IPS-18a (cell line): ENCODE measurements around the gene HSD17B2.

Source experiments
- H3K27ac ChIP-seq: one replicate; pipeline ENCODE4 v1.5.1; 2013; ENCODE audit warnings: low read length
- H3K27me3 ChIP-seq: one replicate; pipeline ENCODE4 v1.6.1; 2013; ENCODE audit warnings: mild to moderate bottlenecking, low read length; ENCODE audit not compliant: control insufficient read depth, insufficient read depth
- H3K36me3 ChIP-seq: one replicate; pipeline ENCODE4 v1.6.1; 2013; ENCODE audit warnings: low read depth, low read length; ENCODE audit not compliant: control insufficient read depth
- H3K4me1 ChIP-seq: one replicate; pipeline ENCODE4 v1.6.1; 2013; ENCODE audit warnings: low read depth, low read length; ENCODE audit not compliant: control insufficient read depth
- H3K4me3 ChIP-seq: one replicate; pipeline ENCODE4 v1.5.1; 2013; ENCODE audit warnings: low read length
- H3K9ac ChIP-seq: one replicate; pipeline ENCODE4 v1.6.1; 2013; ENCODE audit warnings: mild to moderate bottlenecking, low read length, moderate library complexity
- H3K9me3 ChIP-seq: one replicate; pipeline ENCODE4 v1.6.1; 2013; ENCODE audit warnings: low read depth, low read length; ENCODE audit not compliant: control insufficient read depth

The HSD17B2 gene

DNA sequence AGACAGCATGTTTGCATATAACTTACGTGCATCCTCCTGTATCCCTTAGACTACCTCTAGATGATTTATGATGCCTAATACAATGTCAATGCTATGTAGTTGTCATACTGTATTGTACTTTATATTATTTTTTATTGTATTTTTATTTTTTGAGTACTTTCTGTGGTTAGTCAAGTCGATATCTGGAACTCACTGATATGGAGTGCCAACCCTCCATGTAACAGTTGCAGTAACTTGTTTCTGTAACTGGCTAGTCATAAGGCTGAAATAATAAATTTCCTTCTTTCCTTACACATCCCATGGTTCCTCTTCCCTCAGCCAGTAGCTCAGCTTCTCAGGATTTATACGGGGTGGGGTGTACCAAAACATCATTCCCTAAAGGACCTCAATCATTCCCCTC, 111.5 kb downstream of the HSD17B2 start:
- no peaks in the 10 kb centered on the region for H3K27me3 ChIP-seq
- H3K4me1 ChIP-seq: no peaks in the 10 kb centered on the region
- H3K27ac ChIP-seq: no peak overlapping the region
- H3K9me3 ChIP-seq: no peaks in the 10 kb centered on the region
- no peak overlapping the region for H3K9ac ChIP-seq
- H3K4me3 ChIP-seq: no peak overlapping the region
- H3K36me3 ChIP-seq: peaks cover 27% of the 10 kb centered on the region

DNA sequence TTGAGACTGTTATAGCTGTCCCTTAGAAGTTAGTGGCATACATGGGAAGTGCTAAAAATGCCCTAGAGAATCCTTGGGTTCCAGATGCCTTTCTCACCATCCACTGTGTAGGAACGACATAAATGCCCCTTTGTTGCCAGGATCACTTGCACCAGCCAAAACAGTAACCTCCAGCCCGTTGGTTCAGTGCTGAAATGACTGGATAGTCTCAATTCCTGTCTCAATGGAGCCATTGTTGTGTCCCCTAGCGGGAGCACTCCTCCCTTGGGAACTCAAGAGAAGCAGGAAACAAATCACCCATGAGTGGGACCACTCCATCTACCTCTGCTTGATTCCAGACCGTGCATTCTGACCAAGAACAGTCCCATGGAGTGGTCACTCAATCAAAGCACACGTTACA, 111.9 kb downstream of the HSD17B2 start:
- Histone ChIP-seq H3K9me3 (no peaks in the 10 kb centered on the region), H3K4me3 (no peak overlapping the region), H3K27me3 (no peaks in the 10 kb centered on the region), H3K36me3 (peaks cover 27% of the 10 kb centered on the region), H3K27ac (no peak overlapping the region), H3K9ac (no peak overlapping the region), H3K4me1 (no peaks in the 10 kb centered on the region)

DNA sequence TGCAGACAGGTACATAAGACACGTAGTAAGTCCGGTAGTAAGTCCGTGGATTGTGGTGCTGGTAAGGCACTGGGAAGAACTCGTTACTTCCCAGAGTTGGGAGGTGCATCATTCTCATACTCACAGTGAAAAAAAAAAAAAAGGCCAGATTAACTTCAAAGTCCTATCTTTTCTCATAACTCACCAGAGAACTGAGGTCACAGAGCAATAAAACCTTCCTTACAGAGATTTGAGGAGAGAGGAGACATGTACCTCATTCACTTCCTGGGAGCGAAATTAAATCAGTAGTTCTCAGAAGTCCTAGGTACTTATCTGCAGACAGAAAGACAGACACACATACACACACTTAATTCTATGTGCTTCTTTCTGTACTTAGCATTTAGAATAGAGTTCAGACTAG, 112.5 kb downstream of the HSD17B2 start:
- H3K27ac ChIP-seq: no peak overlapping the region
- no peak overlapping the region for H3K4me3 ChIP-seq
- no peaks in the 10 kb centered on the region for H3K27me3 ChIP-seq
- H3K36me3 ChIP-seq: peaks cover 27% of the 10 kb centered on the region
- no peak overlapping the region for H3K9ac ChIP-seq
- no peaks in the 10 kb centered on the region for H3K9me3 ChIP-seq
- H3K4me1 ChIP-seq: no peaks in the 10 kb centered on the region
